HG03469 (cell line): ENCODE measurements around the gene KIF6.

Experiments
- ATAC-seq: cut with Tn5 transposase; IDR thresholded peaks from one replicate; pipeline ENCODE4 v1.9.1; 2021; ENCODE audit warnings: mild to moderate bottlenecking, moderate library complexity, moderate number of reproducible peaks; ENCODE audit not compliant: unreplicated experiment

The KIF6 gene

DNA sequence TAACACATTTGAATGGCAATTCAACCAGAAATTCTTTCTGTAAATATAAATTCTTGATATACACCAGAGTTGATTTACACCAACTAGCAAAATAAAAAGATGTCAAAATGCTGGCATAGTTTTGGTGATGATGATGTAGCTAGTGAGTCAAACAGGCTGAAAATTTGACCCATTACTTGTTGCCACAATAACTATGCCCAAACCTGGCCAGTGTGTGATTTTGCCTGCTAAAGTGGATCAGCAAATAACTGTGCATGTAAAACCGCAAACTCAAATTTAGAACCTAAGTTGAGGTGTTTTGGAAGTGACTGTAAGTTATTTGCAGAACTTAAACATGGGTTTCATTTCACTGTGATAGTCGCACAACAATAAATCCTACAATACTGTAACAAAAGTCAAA lies 125.9 kb downstream of the KIF6 start:
- no peak for ATAC-seq

GRCh38 chr6:39594285-39594684 lies 130.9 kb downstream of the KIF6 start:
- no peak for ATAC-seq

DNA sequence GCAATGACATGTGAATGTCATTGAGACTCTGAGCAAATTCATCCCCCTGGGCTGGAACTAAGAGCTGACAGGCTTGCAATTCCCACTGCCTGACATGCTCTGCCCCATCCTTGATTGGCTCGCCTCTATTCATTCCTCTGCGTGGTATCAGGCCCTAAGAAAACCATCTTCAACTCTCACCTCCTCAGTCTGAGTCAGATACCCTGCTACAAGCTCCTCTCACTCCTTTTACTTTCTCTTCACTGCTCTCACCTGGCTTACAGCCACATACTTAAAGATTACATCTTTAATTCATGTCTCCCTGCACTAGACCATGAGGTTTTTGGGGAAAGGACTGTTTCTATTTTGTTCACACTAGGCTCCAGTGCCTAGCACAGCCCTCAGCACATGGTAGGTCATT lies 131.6 kb downstream of the KIF6 start:
- ATAC-seq, result no peak

GRCh38 chr6:39590871-39591393 lies 134.3 kb downstream of the KIF6 start:
- ATAC-seq, result no peak

DNA sequence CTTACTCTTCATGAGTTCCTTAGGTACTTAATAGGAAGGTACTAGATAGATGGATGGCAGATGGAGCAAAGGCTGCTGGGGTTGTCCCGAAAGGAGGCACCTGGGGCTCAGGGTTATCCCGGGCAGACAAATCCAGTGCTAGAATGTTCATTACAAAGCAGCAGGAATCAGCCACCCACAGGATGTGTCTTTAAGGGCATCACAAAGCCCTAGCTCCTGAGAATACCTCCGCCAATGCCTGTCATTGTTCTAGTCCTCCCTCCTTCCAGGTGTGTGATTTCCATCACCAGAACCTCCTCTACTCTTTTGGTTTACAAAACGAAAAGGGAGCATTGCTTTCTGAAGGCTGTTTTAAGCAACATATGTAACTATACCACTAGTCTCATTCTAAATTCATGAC lies 138.1 kb downstream of the KIF6 start:
- no peak for ATAC-seq

DNA sequence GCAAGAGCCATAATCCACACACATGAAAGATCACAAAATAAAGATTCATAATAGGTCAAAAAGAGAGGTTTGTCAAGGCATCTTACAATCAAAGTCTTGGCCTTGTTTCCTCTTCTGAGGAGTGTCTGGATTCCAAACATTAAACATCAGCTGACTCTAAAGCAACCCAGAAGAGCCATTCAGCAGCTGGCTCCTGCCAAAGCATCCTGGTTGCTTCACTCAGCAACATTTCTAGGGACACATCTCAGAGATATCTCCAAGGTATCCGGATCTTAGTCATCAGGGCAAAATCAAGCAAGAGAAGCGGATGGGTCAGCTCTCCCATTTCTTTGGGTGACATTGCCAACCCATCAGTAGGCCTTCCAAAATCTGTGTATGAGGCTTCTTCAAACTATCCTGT lies 139.6 kb downstream of the KIF6 start:
- ATAC-seq, result no peak

DNA sequence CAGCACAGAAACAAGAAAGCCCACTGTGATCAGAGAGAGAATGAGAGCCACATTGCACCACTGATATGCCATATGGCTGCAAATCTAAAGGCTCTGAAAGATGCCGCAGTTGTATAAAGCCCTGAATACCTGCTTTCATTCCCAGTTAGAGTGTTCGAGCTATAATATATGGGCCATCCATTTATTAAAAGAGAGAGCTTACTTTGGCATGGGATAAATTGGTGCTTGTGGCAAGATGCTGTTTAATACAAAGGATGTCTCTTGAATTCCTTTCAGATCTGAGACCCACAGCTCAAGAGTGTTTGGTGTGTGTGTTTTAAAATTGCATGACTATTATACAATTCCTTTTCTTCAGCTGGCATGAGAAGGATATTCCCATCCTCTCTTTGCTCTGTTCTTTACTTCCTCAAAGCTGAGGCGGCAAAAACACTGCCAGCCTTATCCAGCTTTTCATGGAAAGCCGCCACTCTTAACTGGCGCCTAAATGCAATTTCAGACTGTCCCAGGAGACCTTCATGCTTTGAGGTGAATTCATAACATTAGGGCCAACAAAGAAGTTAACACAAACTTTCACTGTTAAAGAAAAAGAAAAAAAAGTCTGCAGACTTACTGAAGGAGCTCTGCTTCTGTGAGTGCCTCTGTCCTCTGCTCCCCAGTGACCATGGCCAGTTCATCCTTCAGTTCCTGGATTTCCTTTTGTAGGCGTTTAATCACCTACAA lies 147.6 kb downstream of the KIF6 start:
- no peak for ATAC-seq

DNA sequence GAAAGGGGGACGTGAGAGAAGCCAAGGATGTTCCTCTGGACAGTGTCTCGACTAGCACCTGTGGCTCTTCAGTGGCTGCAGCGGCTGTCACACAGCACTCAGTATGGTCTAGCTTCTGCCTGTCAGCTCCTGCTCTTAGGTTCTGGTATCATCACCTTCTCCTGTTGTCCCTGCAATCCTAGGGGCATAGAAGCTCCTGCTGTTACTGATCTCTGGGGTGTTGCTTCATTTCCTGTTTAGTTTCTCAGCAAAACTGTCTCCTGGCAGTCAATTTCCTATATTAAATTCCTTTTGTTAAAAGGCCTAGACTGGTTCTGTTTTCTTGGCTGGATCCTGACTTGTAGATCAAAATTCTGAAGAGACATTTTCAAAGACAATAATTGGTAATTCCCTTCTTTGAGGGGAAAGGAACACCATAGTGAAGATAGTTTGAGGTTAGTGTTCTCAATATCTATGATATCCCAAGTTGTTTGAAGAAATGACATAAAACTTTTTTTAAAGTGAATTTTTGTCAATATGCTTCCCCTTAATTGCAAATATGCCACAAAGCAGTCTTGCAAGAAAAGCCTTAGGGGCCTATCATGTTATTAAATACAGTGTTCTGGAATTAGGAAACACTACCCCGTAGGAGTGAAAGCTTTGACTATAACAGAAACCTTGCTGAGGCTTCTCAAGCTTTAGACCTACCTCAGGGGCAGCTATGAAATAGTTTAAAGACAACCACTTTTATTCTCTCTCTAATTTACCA lies 148.5 kb downstream of the KIF6 start:
- ATAC-seq, result no peak

DNA sequence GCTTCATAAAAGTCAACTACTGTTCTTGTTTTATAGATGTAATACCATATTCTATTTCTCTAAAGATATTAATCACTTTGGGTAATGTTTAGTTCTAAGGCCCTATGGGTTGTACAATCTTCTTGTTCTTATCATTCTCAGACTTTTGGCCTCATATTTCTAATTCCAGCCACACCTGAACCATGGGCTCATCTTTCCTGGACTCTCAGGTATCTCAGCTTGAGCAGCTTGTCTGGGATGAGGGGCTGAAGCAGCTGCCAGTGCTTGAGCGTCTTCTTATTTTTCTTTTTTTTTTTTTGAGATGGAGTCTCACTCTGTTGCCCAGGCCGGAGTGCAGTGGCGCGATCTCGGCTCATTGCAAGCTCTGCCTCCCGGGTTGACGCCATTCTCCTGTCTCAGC lies 150.2 kb downstream of the KIF6 start:
- no peak for ATAC-seq

- ATAC-seq, result no peak
These were observed 151.7 kb downstream of the KIF6 start for GRCh38 chr6:39573541-39573940.

- ATAC-seq, result no peak
These were observed 152.4 kb downstream of the KIF6 start for GRCh38 chr6:39572661-39573340.

DNA sequence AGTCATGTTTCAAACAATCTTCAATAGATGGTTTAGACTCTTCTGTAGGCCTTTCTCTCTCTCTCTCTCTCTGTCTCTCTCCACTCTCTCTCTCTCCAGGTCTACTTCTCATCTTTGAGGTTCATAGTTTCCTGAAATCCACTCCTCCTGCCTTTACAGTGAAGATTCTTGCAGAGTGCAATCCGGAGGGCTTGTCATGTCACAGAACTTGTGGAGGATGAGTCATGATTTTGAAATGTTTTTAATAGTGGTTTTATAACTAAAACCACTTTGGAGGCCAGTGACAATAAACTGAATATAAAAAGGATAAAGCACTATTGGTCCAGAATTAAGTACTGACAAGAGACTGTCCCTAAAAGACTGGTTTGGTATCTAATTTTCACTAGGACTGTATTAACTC lies 156.3 kb downstream of the KIF6 start:
- no peak for ATAC-seq

- ATAC-seq, result no peak
These were observed 158.1 kb downstream of the KIF6 start for GRCh38 chr6:39567091-39567490.

- ATAC-seq, result no peak
These were observed 158.8 kb downstream of the KIF6 start for GRCh38 chr6:39566456-39566855.

- no peak for ATAC-seq
These were observed 159.3 kb downstream of the KIF6 start for GRCh38 chr6:39565956-39566355.

DNA sequence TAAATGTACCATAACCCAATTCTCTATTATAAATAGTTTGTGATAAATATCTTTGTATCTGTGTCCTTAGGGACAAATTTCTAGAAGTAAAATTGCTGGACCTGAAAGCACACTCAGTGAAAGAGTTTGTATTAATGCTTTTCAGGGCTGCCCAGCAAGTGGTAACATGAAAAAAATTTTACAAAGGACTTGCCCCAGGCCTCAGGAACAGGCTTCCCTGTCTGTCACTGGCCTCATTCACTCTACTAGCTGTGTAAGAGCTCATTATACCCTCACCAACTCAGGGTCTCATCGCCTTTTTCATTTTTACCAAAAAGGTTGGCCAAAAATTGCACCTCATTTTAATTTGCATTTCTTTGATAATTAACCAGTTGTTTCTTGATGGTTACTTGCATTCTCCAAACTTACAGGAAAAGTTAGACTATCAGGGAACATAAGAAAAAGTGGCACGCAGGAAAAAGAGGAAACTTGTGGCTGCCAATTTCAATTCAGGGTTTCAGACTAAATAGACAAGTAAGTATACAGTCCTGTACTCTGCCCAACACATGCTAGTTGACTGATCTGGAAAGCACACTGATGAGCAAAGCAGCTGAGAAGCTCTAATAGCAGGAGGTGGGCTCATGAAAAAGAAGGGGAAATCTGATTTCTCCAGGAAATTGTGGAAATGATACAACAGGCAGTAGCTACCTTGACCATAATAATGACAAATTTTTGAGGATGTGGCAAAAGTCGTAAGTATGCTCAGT lies 161.5 kb downstream of the KIF6 start:
- no peak for ATAC-seq

- no peak for ATAC-seq
These were observed 163.5 kb downstream of the KIF6 start for GRCh38 chr6:39561536-39562266.

DNA sequence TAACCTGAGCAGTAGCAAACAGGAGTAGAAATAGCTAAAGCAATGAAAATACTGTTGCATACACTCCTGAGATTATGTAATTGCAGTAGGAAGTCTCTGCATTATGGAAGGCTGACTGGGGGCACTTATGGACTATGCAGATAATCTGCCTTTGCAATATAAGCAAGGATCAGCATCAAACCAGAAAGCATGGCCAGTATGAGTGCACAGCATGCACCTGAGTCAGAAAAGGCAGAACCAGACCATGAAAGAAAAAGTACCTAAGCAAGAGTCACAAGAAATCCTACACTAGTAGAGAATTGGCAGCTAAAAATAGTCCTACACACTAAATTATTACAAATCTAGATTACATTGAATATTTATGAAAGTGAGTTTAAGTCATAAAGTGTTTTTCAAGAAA lies 164.3 kb downstream of the KIF6 start:
- ATAC-seq, result no peak

- ATAC-seq, result no peak
These were observed 166.5 kb downstream of the KIF6 start for GRCh38 chr6:39558591-39559190.

DNA sequence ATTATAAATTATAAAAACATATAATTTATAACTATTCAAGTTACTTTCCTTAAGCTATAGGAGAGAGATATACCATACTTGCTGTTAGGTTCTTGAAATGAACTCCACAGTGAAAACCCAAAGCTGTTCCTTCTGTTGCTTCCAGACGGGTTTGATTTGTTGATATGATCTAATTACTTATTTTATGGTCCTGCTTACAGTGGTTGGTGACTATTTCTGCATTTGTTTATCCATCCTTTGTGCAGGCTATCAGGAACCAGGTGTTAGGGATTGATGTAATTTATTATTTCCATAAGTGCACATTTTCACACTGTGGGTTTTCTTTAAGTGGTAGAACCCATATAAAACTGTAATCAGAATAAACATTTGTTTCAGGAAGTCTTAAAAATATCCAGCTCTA lies 167.1 kb downstream of the KIF6 start:
- ATAC-seq, result no peak
